RWPE2 (cell line): ENCODE results near the gene MTRFR.
A peak's percentile ranks its signal among the peaks of the same experiment; 100 is the strongest.
"Not testable (repeated sequence)": the region's sequence is repeated elsewhere in the genome, so short reads cannot be mapped to it uniquely, and the experiment has no call there.

Experiments
- ATAC-seq: fragments of 200-7000 bp; cut with Tn5 transposase; 3 replicates; pipeline ENCODE4 v1.9.1; 2021; ENCODE audit warnings: low read depth
- DNase-seq: peaks from one replicate; pipeline ENCODE4 v3.0.0-alpha.2; 2020; ENCODE audit warnings: low spot score
- H3K27ac ChIP-seq: fragments of 450-650 bp; 2 replicates; pipeline ENCODE4 v1.5.1; 2017; ENCODE audit warnings: mild to moderate bottlenecking; ENCODE audit not compliant: poor library complexity, severe bottlenecking
- H3K27me3 ChIP-seq: fragments of 250-450 bp; sonication (Bioruptor Pico); 2 replicates; pipeline ENCODE4 v1.5.1; 2021; ENCODE audit warnings: mild to moderate bottlenecking, moderate library complexity; ENCODE audit not compliant: insufficient read depth, poor library complexity, severe bottlenecking
- H3K36me3 ChIP-seq: fragments of 250-450 bp; sonication (Bioruptor Pico); 2 replicates; pipeline ENCODE4 v1.5.1; 2020; ENCODE audit warnings: low read depth, mild to moderate bottlenecking, moderate library complexity
- H3K4me1 ChIP-seq: fragments of 250-450 bp; sonication (Bioruptor Pico); 2 replicates; pipeline ENCODE4 v1.5.1; 2021; ENCODE audit warnings: mild to moderate bottlenecking, moderate library complexity; ENCODE audit not compliant: insufficient read depth, poor library complexity, severe bottlenecking
- H3K4me3 ChIP-seq: fragments of 250-450 bp; sonication (Bioruptor Pico); 2 replicates; pipeline ENCODE4 v1.5.1; 2021; ENCODE audit warnings: mild to moderate bottlenecking, moderate library complexity; ENCODE audit not compliant: severe bottlenecking
- H3K9me3 ChIP-seq: fragments of 250-450 bp; sonication (Bioruptor Pico); 2 replicates; pipeline ENCODE4 v1.5.1; 2021; ENCODE audit warnings: mild to moderate bottlenecking, moderate library complexity; ENCODE audit not compliant: severe bottlenecking
- TF ChIP-seq, protein P1 (sequence below): fragments of 450-650 bp; IDR thresholded peaks from one replicate; pipeline ENCODE4 v1.5.1; 2017; ENCODE audit warnings: mild to moderate bottlenecking, moderate library complexity; ENCODE audit not compliant: poor library complexity, severe bottlenecking

MTRFR gene

DNA sequence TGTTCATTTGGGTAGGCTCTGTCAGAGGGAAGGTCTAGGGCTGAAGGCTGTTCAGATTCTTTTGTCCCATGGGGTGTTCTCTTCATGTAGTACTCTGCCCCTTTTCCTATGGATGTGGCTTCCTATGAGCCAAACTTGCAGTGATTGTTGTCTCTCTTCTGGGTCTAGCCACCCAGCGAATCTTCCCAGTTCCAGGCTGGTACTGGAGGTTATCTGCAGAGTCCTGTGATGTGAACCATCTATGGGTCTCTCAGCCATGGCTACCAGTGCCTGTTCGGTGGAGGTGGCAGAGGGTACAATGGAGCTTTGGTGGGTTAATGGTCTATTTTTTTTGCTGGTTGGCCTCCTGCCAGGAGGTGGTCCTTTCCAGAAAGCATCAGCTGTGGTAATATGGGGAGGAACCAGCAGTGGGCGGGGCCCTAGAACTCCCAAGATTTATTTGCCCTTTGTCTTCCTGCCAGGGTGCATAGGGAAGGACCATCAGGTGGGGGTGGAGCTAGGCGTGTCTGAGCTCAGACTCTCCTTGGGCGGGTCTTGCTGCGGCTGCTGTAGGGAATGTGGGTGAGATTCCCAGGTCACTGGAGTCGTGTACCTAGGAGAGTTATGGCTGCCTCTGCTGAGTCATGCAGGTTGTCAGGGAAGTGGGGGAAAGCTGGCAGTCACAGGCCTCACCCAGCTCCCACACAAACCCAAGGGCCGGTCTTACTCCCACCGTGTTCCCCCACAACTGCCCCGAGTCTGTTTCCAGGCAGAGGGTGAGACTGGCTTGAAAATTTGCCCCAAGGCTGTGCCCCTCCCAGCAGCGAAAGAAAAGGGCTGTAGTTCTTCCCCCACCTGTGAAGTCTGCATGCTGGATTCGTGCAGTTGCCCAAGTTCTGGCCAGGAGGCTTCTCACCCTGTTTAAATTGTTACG lies 17.5 kb downstream of the MTRFR start:
- peak; percentile 82 for ATAC-seq
- H3K27ac ChIP-seq: peak overlapping the region; percentile 89
- no peak overlapping the region for H3K4me3 ChIP-seq

DNA sequence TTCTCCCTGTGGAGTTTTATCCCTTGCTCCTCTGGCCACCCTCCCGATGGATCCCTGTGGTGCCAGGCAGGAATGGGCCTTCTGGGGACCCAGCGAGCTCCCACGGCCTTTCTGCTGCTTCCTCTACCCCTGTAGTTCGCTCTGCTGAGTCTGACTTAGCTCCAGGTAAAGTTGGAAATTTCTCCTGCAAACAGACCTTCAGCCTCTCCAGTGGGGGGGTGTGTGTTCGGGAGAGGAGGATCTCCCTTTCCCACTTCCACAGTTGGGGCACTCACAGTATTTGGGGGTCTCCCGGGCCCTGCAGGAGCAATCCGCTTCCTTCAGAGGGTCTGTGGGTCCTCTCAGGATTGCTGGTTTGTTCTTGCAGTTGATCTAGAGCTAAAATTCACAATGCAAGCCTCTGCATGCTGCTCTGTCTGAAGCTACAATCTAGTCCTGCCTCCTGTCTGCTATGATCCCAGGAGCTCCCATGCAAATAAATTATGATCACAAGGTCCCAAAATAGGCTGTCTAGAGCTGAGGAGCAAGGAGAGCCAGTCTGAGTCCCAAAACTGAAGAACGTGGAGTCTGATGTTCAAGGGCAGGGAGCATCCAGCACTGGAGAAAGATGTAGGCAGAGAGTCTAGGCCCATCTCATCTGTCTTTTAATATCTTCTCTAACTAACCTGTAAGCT lies 18.3 kb downstream of the MTRFR start:
- no peak for DNase-seq
- Histone ChIP-seq H3K27me3 (no peaks in the 10 kb centered on the region), H3K4me3 (no peak overlapping the region), H3K4me1 (peaks cover 15% of the 10 kb centered on the region), H3K9me3 (peaks cover 6% of the 10 kb centered on the region), H3K27ac (peak overlapping the region; percentile 89), H3K36me3 (peaks cover 43% of the 10 kb centered on the region)
- TF ChIP-seq, protein P1, sequence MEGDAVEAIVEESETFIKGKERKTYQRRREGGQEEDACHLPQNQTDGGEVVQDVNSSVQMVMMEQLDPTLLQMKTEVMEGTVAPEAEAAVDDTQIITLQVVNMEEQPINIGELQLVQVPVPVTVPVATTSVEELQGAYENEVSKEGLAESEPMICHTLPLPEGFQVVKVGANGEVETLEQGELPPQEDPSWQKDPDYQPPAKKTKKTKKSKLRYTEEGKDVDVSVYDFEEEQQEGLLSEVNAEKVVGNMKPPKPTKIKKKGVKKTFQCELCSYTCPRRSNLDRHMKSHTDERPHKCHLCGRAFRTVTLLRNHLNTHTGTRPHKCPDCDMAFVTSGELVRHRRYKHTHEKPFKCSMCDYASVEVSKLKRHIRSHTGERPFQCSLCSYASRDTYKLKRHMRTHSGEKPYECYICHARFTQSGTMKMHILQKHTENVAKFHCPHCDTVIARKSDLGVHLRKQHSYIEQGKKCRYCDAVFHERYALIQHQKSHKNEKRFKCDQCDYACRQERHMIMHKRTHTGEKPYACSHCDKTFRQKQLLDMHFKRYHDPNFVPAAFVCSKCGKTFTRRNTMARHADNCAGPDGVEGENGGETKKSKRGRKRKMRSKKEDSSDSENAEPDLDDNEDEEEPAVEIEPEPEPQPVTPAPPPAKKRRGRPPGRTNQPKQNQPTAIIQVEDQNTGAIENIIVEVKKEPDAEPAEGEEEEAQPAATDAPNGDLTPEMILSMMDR: no peak
- ATAC-seq: no peak; the same call in 2 of the 3 replicates

More for the DNA sequence above, 17.5 kb downstream of the MTRFR start:
- Histone ChIP-seq H3K36me3 (peaks cover 38% of the 10 kb centered on the region), H3K27me3 (no peaks in the 10 kb centered on the region), H3K4me1 (peaks cover 15% of the 10 kb centered on the region), H3K9me3 (peaks cover 6% of the 10 kb centered on the region)
- peak; percentile 95 for DNase-seq
- TF ChIP-seq, protein P1: no peak

DNA sequence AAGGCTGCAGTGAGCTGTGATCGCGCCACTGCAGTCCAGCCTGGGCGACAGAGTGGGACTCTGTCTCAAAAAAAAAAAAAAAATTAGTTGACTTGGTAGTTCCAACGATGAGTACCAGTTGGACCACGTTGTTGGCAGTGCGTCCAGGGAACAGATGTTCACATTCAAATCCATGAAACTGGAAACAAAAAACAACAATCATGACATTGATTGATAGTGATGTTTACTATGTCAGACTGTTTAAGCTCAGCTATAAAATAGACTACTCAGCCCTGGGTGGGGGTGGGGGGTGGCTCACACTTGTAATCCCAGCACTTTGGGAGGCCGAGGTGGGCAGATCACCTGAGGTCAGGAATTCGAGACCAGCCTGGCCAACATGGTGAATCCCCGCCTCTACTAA lies 19.1 kb downstream of the MTRFR start:
- H3K27ac ChIP-seq, ATAC-seq, DNase-seq, H3K9me3 ChIP-seq, H3K27me3 ChIP-seq, H3K4me3 ChIP-seq: not testable (repeated sequence)
- peaks cover 15% of the 10 kb centered on the region for H3K4me1 ChIP-seq
- peaks cover 46% of the 10 kb centered on the region for H3K36me3 ChIP-seq

DNA sequence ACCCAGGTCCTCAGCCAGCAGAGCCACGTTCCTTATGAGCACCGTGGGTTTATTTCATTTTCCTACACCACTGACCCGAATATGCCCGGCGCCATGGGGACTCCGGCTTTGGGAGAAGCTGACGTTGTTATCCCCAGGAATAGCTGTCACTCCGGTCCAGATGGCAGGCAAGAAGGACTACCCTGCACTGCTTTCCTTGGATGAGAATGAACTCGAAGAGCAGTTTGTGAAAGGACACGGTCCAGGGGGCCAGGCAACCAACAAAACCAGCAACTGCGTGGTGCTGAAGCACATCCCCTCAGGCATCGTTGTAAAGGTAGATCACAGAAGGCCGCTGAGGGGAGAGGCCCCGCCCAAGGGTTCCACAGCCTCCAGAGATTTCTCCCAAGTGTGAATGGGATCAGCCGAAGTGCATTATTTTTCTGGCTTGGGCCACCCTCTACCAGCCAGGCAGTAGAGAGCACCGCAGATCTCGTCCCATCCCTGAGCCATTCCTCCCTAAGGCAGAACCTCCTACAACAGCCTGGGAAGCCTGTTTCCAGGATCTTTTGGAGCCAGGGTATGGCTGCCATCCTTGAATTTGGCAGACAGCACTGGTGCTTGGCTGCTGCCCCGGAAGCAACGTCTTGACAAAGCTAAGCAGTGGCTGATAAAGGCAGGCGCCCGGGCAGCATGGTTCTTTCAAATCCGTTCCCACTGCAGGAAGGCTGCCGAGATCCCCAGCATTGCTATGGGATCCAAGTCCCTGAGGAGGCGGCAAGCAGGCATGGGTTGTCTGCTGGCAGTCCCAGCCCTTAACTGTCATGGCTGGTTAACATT lies 20.6 kb downstream of the MTRFR start:
- Histone ChIP-seq H3K4me3 (no peak overlapping the region), H3K27ac (no peak overlapping the region), H3K9me3 (no peaks in the 10 kb centered on the region), H3K4me1 (peaks cover 15% of the 10 kb centered on the region), H3K36me3 (peaks cover 46% of the 10 kb centered on the region), H3K27me3 (no peaks in the 10 kb centered on the region)
- DNase-seq: no peak
- ATAC-seq: no peak
- TF ChIP-seq, protein P1: no peak

DNA sequence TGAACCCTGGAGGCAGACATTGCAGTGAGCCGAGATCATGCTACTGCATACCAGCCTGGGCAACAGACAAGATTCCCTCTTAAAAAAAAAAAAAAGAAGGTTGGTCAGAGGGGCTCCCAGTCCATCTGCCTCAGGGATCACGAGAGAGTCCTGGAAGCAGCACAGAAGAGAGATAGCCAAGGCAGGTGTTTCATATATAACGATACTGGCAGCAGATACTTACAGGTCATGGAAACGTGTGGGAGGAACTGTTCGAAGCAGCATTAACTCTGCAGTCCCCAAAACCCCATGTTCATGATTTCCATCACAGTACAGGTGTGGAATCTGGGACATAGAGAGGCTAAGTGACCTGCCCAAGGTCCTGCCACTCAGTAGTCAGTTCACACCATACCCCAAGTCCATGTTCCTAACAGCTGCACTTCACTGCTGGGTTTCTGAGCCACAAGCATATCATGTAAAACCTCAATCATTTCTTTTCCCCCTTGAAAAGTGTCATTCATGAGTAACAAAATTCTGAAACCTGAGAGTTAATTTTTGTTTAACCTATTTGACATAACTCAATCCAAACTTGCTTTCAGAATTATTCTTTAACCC lies 21.7 kb downstream of the MTRFR start:
- Histone ChIP-seq H3K4me1 (peaks cover 15% of the 10 kb centered on the region), H3K36me3 (peaks cover 55% of the 10 kb centered on the region), H3K9me3 (no peaks in the 10 kb centered on the region), H3K27me3 (no peaks in the 10 kb centered on the region), H3K4me3 (no peak overlapping the region), H3K27ac (no peak overlapping the region)
- ATAC-seq (no peak), DNase-seq (no peak)
- TF ChIP-seq, protein P1: no peak
